Progenitor cell of endocrine pancreas (in vitro differentiated cells): ENCODE measurements around the gene APH1B. TPM values are rescaled to one million over a fixed set of nuclear protein-coding genes. Genes with fewer than 3 reads are reported as not detected.

Experiments
- DNase-seq: peaks from one replicate; pipeline ENCODE4 v3.0.0; 2021; ENCODE audit warnings: low spot score; ENCODE audit not compliant: unreplicated experiment
- H3K27ac Mint-ChIP-seq: 2 replicates; pipeline ENCODE4 v1.8.0; 2021; ENCODE audit warnings: mild to moderate bottlenecking, moderate library complexity, mixed read lengths
- H3K27me3 Mint-ChIP-seq: 2 replicates; pipeline ENCODE4 v1.8.0; 2021; ENCODE audit warnings: mixed read lengths
- H3K36me3 Mint-ChIP-seq: 2 replicates; pipeline ENCODE4 v1.8.0; 2022; ENCODE audit warnings: mixed read lengths; ENCODE audit not compliant: insufficient read depth
- H3K4me1 Mint-ChIP-seq: 2 replicates; pipeline ENCODE4 v1.8.0; 2021; ENCODE audit warnings: low read depth, mixed read lengths
- H3K4me3 Mint-ChIP-seq: 2 replicates; pipeline ENCODE4 v1.8.0; 2021; ENCODE audit warnings: low read depth, mild to moderate bottlenecking, moderate library complexity, mixed read lengths
- H3K9me3 Mint-ChIP-seq: 2 replicates; pipeline ENCODE4 v1.8.0; 2021; ENCODE audit warnings: low read depth, mixed read lengths
- total RNA-seq: library from RNA; stranded (reverse); gene quantifications from 2 replicates; pipeline ENCODE4 v1.2.1, GENCODE V29; 2021
- TF ChIP-seq, protein P1 (sequence below): fragments of 200-600 bp; sonication (generic); IDR thresholded peaks from one replicate; pipeline ENCODE4 v1.5.0; 2021; ENCODE audit warnings: antibody characterized with exemption, mild to moderate bottlenecking; ENCODE audit not compliant: unreplicated experiment

The APH1B gene
- total RNA-seq, 1 donor from 2014 or later, result 17.6 TPM

DNA sequence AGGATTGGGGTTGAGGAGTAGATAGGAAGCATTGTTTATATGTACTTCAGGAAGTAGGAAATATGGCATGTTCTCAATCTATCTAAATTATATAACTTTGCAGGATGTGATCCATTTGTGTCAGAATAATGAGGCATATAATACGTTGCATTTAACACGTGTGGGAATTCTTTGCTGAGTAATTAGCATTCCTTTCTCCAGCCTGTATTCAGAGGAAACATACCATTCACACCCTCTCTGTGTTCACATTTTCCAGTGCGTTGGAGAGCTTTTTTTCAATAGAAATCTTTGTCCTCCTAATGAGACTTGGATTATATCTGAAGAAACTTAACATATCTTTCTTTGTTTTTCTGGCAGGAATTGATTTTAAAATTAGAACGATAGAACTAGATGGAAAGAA lies 33.0 kb upstream of the APH1B start:
- DNase-seq, result no peak
- H3K27me3 Mint-ChIP-seq, result no peaks in the 10 kb centered on the region
- H3K4me3 Mint-ChIP-seq, result no peak overlapping the region
- peak overlapping the region; percentile 68 for H3K27ac Mint-ChIP-seq
- H3K36me3 Mint-ChIP-seq, result peaks cover 24% of the 10 kb centered on the region
- TF ChIP-seq, protein P1, sequence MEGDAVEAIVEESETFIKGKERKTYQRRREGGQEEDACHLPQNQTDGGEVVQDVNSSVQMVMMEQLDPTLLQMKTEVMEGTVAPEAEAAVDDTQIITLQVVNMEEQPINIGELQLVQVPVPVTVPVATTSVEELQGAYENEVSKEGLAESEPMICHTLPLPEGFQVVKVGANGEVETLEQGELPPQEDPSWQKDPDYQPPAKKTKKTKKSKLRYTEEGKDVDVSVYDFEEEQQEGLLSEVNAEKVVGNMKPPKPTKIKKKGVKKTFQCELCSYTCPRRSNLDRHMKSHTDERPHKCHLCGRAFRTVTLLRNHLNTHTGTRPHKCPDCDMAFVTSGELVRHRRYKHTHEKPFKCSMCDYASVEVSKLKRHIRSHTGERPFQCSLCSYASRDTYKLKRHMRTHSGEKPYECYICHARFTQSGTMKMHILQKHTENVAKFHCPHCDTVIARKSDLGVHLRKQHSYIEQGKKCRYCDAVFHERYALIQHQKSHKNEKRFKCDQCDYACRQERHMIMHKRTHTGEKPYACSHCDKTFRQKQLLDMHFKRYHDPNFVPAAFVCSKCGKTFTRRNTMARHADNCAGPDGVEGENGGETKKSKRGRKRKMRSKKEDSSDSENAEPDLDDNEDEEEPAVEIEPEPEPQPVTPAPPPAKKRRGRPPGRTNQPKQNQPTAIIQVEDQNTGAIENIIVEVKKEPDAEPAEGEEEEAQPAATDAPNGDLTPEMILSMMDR, result no peak
- peaks cover 7% of the 10 kb centered on the region for H3K9me3 Mint-ChIP-seq
- peaks cover 17% of the 10 kb centered on the region for H3K4me1 Mint-ChIP-seq

DNA sequence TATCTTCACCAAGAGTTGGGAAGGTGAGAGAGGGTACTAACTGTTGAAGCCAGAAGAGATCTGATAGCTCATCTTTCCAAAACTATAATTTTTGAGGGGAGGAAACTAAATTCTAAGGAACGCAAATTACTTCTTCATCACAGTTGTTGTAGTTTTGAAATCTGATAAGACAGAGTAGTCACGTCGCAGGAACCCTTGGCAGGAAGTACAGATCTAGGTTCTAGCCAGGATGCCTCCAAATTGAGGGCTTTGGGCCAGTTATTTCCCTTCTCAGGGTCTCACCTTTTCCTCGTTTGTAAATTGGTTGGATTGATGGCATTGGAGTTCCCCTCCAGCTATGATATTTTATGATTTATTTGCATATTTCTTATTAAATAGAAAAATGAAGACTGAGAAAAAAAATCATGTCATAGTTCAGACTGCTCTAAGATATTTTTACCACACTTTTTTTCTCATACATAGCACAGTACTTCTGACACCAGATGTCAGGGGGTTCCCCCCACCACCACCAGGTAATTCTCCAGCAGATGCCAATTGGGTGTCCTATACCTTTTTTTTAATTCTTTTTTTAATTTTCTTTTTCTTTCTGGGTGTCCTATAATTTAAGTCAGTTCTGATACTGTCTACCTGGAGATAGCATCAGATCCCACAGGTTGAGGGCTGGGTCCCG lies 32.3 kb upstream of the APH1B start:
- Mint-ChIP-seq H3K36me3 (peaks cover 26% of the 10 kb centered on the region), H3K27ac (peak overlapping the region; percentile 68)

DNA sequence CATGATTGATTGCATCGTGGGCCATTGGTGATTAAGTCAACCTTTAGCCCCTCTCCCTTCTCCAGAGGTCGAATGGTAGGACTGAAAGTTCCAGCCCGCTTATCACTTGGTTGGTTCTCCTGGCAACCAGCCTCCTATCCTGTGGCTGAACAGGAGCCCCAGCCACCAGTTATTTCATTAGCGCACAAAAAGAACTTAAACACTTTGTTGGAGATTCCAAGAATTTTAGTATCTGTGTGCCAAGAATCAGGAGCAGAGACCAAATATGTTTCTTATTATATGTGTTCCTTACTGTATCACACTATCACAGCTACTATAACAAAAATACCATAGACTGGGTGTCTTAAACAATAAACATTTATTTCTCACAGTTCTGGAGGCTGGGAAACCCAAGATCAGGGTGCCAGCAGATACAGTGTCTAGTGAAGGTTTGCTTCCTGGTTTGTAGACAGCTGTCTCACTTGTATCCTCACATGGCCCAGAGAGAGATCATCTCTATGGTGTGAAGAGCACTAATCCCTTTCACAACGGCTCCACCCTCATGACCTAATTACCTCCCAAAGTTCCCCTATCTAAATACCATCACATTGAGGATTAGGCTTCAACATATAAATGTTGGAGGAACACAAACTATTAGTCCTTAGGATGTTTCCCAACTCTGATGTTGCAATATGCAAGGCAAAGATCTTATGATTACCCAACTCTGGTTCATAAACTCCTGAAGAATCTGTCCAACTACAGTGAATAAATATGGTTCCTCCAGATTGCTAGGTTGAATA lies 30.5 kb upstream of the APH1B start:
- peak overlapping the region; percentile 62 for H3K27ac Mint-ChIP-seq

More for the DNA sequence above, 32.3 kb upstream of the APH1B start:
- Mint-ChIP-seq H3K4me3 (no peak overlapping the region), H3K27me3 (no peaks in the 10 kb centered on the region), H3K4me1 (peaks cover 17% of the 10 kb centered on the region), H3K9me3 (peaks cover 7% of the 10 kb centered on the region)
- no peak for DNase-seq
- TF ChIP-seq, protein P1, result no peak

DNA sequence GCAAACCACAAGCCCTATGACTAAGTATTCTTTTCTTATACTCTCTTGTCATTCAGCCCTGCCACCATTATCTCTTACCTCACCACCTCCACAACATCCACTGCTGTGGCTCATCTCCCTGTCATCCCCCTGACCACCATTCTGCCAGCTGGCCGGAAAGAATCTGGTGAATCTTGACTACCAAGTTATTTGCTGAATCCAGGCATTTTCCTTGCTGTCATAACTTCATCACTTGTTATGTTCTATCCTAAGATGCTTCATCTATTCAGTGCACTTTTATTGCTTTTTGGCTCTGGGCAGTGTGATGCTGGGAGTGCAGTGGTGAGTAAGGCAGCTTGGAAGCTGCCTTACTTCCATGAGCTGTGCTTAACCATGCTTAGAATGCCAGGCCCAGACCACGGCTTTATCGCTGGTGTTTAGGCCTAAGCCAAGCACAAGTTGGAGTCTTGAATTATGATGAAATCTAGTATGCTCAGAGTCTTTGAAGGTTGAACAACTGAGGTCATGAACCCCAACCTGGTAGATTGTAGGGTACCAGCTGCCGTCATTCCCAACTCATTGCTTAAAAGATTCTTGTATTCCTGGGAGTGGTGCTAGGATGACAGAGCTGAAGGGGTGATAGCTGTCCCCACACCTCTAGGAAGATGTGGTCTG lies 27.0 kb upstream of the APH1B start:
- Mint-ChIP-seq H3K27me3 (no peaks in the 10 kb centered on the region), H3K4me1 (peaks cover 15% of the 10 kb centered on the region), H3K9me3 (no peaks in the 10 kb centered on the region), H3K36me3 (peaks cover 14% of the 10 kb centered on the region), H3K4me3 (no peak overlapping the region), H3K27ac (no peak overlapping the region)
- TF ChIP-seq, protein P1, result no peak
- no peak for DNase-seq

More for the DNA sequence above, 30.5 kb upstream of the APH1B start:
- no peak for DNase-seq
- Mint-ChIP-seq H3K9me3 (peaks cover 4% of the 10 kb centered on the region), H3K4me3 (no peak overlapping the region), H3K27me3 (no peaks in the 10 kb centered on the region), H3K4me1 (peaks cover 17% of the 10 kb centered on the region), H3K36me3 (peaks cover 24% of the 10 kb centered on the region)
- TF ChIP-seq, protein P1, result no peak

DNA sequence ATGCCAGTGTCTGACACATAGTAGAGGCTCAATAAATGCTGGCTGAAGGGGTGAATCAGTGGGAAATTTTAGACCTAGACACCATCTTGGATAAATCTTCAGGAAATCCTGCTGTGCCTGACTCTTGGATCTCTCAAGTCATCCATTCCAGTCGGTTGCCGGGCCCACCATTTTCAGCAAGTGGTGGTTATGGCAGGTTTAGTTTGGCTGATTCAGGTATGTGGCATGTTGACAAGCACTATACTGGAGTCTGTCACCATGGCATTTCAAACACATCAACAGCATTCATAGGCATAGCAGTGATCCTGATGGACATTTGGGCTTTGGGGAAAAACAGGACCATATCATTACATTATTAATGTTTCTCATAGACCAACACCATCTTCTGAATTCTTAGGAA lies 25.7 kb upstream of the APH1B start:
- Mint-ChIP-seq H3K9me3 (no peaks in the 10 kb centered on the region), H3K27me3 (no peaks in the 10 kb centered on the region), H3K4me3 (no peak overlapping the region), H3K27ac (no peak overlapping the region), H3K4me1 (peaks cover 22% of the 10 kb centered on the region), H3K36me3 (peaks cover 7% of the 10 kb centered on the region)
- TF ChIP-seq, protein P1, result no peak
- no peak for DNase-seq
